ENCODE results near the gene EXOSC9.

EXOSC9 gene

DNA sequence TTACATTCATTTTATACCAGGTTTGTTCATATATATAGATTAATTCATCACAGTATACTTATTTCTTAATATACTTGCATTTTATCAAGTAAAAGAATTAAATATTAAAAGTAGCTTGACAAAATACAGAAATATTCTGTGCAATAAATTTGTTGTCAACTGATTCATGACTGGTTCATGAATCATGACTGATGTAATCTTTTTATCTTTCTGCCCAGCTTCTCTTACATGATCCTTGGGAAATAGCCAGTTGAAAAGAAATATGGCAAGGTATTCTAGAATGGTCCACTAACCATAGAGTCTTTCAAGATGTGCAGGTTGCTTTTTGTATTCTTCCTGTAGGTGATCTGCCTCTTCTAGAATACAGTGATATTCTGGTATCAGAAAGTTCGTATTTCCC lies 26.7 kb downstream of the EXOSC9 start:
- DNase-seq, result no peak

DNA sequence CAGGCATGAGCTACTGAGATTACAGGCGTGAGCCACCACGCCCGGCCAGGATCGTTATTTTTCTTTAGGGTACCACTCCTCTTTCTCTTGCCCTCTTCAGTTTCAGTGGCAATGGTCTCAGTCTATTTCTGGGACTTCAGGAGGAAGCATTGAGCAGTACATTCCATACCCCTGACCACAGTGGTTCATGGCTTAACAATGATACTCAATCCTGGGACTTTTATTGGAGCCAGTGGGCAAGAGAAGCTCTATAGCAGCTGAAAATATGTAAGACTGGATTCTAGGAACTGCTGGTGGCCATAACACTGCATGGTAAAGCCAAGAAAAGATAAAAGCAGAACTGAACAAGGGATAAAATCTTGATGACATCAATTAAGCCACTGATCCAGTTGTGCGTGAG lies 28.4 kb downstream of the EXOSC9 start:
- DNase-seq, result no peak

DNA sequence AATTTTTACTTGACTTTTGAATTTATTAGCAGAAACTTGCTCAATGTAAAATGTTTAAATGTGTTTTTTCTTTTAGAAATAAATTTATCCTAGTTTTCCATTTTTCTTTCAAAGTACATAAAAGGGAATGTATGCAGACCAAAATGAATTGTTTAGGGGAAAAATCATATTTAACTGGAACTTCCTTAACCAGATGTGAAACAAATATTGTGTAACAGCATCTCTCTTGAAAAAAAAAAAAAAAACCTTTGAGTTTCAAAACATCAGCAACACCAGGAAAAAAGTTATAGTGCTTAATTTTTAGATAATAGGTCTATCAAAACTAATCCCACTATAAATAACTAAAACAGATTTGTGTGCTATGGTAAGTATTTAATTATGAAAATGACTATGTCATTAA lies 37.0 kb downstream of the EXOSC9 start:
- DNase-seq, result no peak

DNA sequence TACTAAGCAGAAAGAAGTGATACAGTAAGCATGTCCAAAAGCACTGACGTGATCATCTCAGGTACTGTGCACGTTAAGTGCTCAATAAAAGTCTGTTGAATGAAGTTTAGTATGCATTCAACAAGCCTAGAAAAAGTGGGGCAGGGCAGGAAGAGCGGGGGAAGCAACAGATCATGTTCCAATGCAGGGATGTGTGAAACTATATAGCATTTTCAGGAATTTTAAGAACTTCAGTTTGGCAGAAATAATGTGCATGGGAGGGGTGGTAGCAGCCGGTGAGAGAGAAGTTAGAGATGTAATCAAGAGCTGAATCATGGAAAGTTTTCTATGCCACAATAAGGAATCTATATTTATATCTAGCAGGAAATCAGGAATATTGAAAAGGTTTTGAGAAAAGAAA lies 41.7 kb downstream of the EXOSC9 start:
- no peak for DNase-seq

DNA sequence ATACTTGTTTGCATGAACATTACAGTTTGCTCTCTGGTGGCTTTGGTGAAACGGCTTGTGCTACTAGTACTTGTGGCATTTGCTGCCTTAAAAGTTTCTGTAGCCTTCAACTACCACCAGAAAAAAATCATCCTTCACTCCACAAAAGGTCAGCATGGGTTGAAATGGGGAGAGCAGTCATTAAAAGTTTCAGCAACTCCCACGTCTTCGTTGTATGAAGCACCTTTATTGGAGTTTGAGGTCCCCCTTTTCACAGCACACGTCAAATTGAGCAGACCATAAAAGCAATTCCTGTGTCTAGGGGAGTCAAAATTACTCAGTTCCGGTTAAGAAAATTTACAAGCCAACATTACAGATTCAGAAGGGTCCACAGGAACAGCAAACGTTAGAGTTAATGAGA lies 45.5 kb downstream of the EXOSC9 start:
- no peak for DNase-seq

DNA sequence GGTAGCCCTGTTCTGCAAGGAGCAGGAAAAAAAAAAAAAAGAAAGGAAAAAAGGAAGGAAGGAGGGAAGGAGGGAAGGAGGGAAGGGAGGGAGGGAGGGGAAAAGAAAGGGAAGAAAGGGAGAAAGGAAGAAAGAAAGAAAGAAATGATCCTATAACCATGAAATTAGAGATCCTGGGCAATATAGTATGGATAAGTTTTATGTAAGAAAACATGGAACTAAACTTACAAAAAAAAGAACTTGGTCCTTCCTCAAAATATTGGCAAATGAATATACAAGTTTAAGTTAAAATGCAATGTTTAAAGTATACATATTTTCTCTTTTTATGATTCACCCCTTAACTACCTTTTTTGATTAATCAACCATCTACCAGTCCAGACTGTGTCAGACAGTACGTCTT lies 50.2 kb downstream of the EXOSC9 start:
- DNase-seq, result no peak

DNA sequence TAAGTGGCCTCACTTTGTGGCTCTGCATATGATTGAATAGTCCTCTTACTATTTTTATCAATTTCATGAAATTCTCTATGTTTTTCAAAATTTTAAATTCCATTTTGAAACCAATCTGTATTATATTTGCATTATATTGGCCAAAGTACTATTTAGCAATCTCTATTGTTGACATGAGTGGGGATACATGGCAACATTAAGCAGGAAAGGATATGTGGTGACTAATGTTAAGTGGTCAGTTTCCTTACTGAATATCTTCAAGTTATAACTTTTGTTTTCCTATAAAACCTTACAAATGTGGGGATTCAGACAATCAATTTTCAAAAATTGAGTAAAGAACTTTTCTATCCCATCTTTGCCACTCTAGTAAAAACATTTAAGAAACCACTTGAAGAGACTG lies 59.0 kb downstream of the EXOSC9 start:
- DNase-seq, result no peak

DNA sequence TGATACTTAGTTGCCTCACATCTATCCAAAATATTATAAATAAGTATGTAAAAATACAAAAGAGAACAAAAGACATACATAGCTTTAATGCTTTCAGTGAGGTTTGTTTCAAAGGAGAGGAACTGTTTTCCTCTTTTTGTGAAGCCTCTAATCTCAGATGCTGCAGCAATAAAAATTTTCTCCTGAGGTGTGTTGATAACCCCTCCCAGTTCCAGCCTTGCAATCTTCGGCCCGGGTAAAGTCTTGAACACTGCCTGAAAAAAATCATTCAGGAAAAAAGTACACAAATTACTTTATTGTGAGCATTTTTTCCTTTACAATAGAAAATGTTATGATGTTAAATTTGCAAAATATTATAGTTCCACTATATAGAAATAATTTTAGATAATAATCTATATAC lies 60.3 kb downstream of the EXOSC9 start:
- DNase-seq, result no peak

DNA sequence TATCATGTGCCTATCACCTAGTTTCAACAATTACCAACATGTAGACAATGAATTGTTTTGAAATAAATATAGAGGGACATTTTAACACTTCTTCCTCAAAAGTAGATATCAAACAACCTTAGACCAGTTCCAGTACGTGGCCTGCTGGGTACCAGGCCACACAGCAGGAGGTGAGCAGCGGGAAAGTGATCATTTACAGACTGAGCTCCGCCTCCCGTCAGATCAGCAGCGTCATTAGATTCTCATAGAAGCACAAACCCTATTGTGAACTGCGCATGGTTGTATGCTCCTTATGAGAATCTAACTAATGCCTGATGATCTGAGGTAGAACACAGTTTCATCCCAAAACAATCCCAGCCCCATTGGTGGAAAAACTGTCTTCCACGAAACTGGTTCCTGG lies 62.7 kb downstream of the EXOSC9 start:
- no peak for DNase-seq
